GM18499 (cell line): ENCODE measurements around the gene TUBA1B.
"Not testable (repeated sequence)": the region's sequence is repeated elsewhere in the genome, so short reads cannot be mapped to it uniquely, and the experiment has no call there.

ENCODE experiments used
- ATAC-seq: cut with Tn5 transposase; IDR thresholded peaks from one replicate; pipeline ENCODE4 v1.9.1; 2021; ENCODE audit warnings: moderate number of reproducible peaks; ENCODE audit not compliant: insufficient read depth, unreplicated experiment

TUBA1B gene

GRCh38 chr12:49127971-49128370 is 3.2 kb downstream of the TUBA1B start:
- ATAC-seq, result not testable (repeated sequence)

GRCh38 chr12:49126852-49127763 is 4.1 kb downstream of the TUBA1B start:
- ATAC-seq, result no peak

GRCh38 chr12:49121047-49121696 is 10.0 kb downstream of the TUBA1B start:
- ATAC-seq, result no peak

GRCh38 chr12:49111206-49111605 is 20.0 kb downstream of the TUBA1B start:
- ATAC-seq, result no peak

- peak; percentile 94 for ATAC-seq
Measured at GRCh38 chr12:49110464-49111155, 20.6 kb downstream of the TUBA1B start, which contains the start of gene LMBR1L. LMBR1L (minus strand) TSS chr12:49110847; CDS start chr12:49110555, 292 bp downstream.

- ATAC-seq, result no peak
Measured at GRCh38 chr12:49109641-49110463, 21.3 kb downstream of the TUBA1B start.

GRCh38 chr12:49108958-49109404 is 22.2 kb downstream of the TUBA1B start:
- ATAC-seq, result no peak

GRCh38 chr12:49105504-49106084 is 25.6 kb downstream of the TUBA1B start:
- ATAC-seq, result no peak

- no peak for ATAC-seq
Measured at GRCh38 chr12:49104822-49105221, 26.4 kb downstream of the TUBA1B start.

- ATAC-seq, result no peak
Measured at GRCh38 chr12:49100380-49100779, 30.8 kb downstream of the TUBA1B start.

GRCh38 chr12:49098703-49099102 is 32.5 kb downstream of the TUBA1B start:
- no peak for ATAC-seq

GRCh38 chr12:49098035-49098451 is 33.2 kb downstream of the TUBA1B start:
- no peak for ATAC-seq

GRCh38 chr12:49097381-49097780 is 33.8 kb downstream of the TUBA1B start:
- no peak for ATAC-seq

GRCh38 chr12:49094975-49095365 is 36.2 kb downstream of the TUBA1B start:
- no peak for ATAC-seq

- no peak for ATAC-seq
Measured at GRCh38 chr12:49094160-49094974, 36.8 kb downstream of the TUBA1B start, which contains the start of gene DHH. DHH (minus strand) TSS chr12:49094801; CDS start chr12:49094512, 289 bp downstream.

GRCh38 chr12:49093792-49094159 is 37.4 kb downstream of the TUBA1B start:
- no peak for ATAC-seq

GRCh38 chr12:49092816-49093406 is 38.3 kb downstream of the TUBA1B start:
- no peak for ATAC-seq

- no peak for ATAC-seq
Measured at GRCh38 chr12:49092086-49092815, 38.9 kb downstream of the TUBA1B start.
